GM13976 (cell line): ENCODE results near the gene KIAA0232.
"Not testable (repeated sequence)": the region's sequence is repeated elsewhere in the genome, so short reads cannot be mapped to it uniquely, and the experiment has no call there.

Experiments
- DNase-seq: peaks from one replicate; pipeline ENCODE4 v3.0.0; 2012; ENCODE audit warnings: low spot score
- CTCF ChIP-seq: IDR thresholded peaks from 2 replicates; pipeline ENCODE4 v1.5.1; 2012; ENCODE audit warnings: borderline replicate concordance, mild to moderate bottlenecking; ENCODE audit not compliant: insufficient read depth; ENCODE audit errors: extremely low read depth, missing control alignments, control extremely low read depth
- in situ Hi-C: fragments of 300-500 bp; cut with MboI; formaldehyde crosslinking; loops from one replicate; pipeline ENCODE4 v1.12.0; 2022; ENCODE audit warnings: low sequenced_read_pairs, mixed read lengths, inconsistent platforms; ENCODE audit not compliant: unreplicated experiment

KIAA0232 gene

GRCh38 chr4:6834867-6835266, 52.3 kb downstream of the KIAA0232 start:
- TF ChIP-seq CTCF: no peak
- no peak for DNase-seq
- in situ Hi-C loops: no loop called here

GRCh38 chr4:6835616-6836015, 53.1 kb downstream of the KIAA0232 start:
- in situ Hi-C loops, DNase-seq: not testable (repeated sequence)

- in situ Hi-C loops, DNase-seq: not testable (repeated sequence)
Observed at GRCh38 chr4:6837106-6837505, 54.6 kb downstream of the KIAA0232 start.

GRCh38 chr4:6839579-6839978, 57.1 kb downstream of the KIAA0232 start:
- no peak for TF ChIP-seq CTCF
- in situ Hi-C loops: no loop called here
- no peak for DNase-seq

GRCh38 chr4:6840062-6840976, 57.8 kb downstream of the KIAA0232 start:
- TF ChIP-seq CTCF: no peak
- in situ Hi-C loops: no loop called here
- no peak for DNase-seq

GRCh38 chr4:6845027-6845426, 62.5 kb downstream of the KIAA0232 start:
- no peak for TF ChIP-seq CTCF
- no peak for DNase-seq
- in situ Hi-C loops: no loop called here

GRCh38 chr4:6845574-6845973, 63.0 kb downstream of the KIAA0232 start:
- TF ChIP-seq CTCF: no peak
- DNase-seq: no peak
- in situ Hi-C loops: no loop called here
